ENCODE results near the gene TEX261.

GRCh38 chr2:70991742-70992141, 2.9 kb downstream of the TEX261 start:
- TF ChIP-seq, protein P1, sequence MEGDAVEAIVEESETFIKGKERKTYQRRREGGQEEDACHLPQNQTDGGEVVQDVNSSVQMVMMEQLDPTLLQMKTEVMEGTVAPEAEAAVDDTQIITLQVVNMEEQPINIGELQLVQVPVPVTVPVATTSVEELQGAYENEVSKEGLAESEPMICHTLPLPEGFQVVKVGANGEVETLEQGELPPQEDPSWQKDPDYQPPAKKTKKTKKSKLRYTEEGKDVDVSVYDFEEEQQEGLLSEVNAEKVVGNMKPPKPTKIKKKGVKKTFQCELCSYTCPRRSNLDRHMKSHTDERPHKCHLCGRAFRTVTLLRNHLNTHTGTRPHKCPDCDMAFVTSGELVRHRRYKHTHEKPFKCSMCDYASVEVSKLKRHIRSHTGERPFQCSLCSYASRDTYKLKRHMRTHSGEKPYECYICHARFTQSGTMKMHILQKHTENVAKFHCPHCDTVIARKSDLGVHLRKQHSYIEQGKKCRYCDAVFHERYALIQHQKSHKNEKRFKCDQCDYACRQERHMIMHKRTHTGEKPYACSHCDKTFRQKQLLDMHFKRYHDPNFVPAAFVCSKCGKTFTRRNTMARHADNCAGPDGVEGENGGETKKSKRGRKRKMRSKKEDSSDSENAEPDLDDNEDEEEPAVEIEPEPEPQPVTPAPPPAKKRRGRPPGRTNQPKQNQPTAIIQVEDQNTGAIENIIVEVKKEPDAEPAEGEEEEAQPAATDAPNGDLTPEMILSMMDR (IDR thresholded peaks at IDR 0.05; ENCODE audit: insufficient read depth, low read depth, low read length), result no peak
- TF ChIP-seq EZH2 (IDR thresholded peaks at IDR 0.05; ENCODE audit: insufficient read depth, low read length), result no peak
